Stimulated activated CD4-positive, alpha-beta T cell treated with anti-CD3 and anti-CD28 coated beads, Interleukin-2, amount 100 ng/mL, for 48 hours (primary cell): ENCODE results near the gene NR5A1.

ENCODE experiments used
- DNase-seq, 2 donors: peaks; one replicate each; pipeline ENCODE4 v3.0.0-alpha.2; 2020

Gene NR5A1

DNA sequence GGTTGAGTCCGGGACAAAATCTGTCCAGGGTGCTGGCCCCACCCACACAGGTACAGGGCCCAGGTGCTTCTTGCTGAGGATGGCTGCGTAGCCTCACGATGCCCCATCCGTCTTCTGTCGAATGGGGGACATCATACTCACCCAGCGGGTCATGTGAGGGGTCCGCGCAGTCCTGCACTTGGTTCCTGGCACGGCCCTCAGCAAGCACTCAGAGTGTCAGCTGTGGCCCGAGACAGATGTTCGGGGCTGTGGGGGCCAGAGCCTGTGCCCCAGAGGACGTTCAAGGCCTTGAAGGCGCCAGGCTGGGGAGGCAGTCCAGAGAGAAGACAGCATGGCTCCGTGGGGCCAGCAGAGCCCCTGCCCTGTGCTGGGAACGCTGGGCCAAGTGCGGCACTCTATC is 27.8 kb downstream of the NR5A1 start:
- DNase-seq: no peak

DNA sequence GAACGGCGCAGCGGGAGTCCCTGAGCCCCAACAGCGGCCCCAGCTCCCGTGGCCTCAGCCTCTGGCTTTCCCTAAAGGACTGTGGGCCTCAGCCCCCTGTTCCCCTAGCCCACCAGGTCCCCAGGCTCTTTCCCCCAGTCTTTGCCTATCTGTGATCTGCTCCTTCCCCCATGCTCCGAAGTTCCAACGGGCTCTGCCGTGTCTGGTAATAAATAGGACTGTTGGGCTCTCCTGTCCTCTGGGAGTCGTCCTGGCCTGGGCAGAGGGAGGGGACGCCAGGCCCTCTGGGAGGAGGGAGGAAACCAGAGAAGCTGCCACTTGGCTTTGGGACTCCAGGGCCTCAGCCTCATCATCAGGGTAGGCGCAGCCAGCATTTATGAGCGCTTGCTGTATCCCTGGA is 28.8 kb downstream of the NR5A1 start:
- no peak for DNase-seq

DNA sequence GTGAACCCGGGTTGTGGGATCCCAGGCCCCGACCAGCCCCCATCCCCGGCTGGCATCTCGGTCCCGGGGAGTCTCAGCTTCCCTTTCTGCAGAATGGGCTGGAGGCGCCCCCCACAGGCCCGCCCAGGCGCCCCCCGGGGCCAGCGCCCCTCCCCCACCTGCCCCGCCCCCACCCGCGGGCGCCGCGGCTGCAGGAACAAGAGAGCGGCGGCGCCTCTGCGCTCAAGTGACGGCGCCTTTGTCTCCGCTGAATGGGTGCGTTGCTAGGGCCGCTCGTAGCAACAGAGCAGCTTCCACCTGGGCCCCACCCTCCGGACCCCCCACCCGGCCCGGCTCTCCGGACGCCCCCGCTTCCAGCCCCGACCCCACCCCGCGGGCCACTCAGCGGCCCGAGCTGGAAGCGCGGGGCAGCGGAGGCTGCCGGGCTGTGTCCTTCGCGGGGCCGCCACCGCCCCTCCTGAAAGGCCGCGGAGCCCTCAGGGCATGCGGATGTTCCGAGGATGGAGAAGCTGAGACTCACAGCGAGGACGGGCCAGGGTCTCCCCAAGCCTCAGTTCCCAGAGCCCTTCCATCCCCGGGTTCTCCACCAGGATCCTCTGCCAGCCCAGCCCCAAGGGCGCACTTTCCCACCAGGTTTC is 29.4 kb downstream of the NR5A1 start:
- DNase-seq: no peak

DNA sequence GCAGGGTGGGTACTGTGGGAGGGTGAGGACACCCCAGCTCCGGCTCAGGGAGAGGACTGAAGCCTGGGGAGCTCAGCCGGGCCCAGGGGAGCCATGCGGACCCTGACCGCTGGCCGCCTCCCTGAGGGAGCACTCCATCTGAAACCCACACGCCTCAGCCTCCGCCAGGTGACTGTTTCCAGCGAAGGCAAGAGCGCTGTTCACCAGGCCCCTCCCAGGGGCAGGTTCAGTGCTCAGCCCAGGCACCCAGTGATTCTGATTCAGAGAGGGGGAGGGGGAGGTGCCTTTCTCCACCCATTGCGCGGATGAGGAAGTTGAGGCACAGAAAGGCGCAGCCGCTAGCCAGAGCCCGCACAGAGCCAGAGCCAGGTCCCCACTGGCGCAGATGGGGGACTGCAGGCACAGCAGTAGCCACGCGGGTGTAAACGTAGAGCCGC is 30.0 kb downstream of the NR5A1 start:
- no peak for DNase-seq

DNA sequence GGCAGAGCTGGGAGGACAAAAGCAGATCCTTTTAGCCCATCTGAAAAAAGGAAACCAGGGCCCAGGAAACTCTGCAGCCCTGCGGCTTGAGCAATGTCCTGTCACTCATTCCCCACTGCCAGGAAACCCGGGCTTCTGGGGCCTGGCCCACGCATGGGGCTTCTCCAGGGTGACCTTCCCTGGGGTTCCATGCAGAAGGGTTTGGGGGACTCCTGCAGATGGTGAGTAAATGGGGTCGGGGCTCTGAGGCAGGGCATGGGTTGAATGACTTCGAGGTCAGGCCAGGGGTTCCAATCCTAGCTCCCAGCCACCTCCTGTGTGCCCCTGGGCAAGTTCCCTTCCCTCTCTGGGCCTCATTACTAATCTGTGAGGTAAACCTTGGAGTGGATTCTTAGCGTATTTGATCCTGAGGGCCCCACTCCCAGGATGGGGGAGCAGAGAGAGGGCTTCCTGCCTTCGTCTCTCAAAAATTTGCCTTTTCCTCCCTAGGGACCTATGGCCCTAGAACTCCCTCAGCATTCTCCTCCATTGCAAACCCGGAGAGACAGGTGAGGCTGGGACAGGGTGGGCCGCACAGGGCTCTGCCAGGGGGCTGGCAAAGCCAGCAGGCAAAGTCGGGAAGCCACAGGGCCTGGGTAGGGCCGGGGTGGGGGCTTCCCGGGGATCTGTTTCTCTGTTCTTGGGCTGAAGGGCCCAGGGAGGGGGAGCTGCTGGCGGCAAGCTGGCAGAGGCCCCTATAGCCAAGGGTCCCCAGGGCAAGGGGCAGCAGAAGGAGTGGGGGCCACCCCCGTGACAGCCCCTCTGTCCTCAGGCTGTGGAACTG is 31.1 kb downstream of the NR5A1 start:
- no peak for DNase-seq

DNA sequence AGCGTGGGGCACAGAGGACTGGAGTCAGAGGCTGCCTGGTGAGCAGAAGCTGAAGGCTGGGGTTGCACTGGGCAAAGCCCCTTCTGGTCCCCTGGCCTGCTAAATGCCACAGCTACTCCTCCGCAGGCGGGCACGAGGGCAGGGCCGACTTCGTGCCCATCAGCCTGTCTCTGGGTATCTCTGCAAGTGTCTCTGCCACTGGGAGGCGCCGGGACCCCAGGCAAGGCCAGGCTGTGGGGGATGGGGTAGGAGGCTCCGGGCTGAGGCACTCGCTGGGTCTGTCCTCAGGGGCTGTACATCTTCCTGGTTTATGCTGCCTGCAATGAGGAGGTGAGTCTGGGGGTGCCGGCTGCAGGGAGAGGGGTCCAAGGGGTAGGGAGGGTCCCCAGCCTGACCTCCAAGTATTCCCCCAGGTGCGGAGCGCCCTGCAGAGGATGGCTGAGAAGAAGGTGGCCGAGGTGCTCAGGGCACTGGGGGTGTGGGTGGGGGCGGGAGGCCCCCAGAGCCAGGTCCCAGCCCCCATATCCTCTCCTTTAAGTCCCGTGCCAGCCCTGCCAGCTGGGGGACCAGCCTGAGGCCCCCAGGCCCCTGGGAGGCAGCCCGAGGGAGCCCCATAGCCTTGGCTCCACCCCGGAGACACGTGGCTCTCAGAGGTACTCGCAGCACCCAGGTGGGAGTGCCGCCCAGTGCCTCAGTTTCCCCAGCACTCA is 31.9 kb downstream of the NR5A1 start:
- DNase-seq: no peak

DNA sequence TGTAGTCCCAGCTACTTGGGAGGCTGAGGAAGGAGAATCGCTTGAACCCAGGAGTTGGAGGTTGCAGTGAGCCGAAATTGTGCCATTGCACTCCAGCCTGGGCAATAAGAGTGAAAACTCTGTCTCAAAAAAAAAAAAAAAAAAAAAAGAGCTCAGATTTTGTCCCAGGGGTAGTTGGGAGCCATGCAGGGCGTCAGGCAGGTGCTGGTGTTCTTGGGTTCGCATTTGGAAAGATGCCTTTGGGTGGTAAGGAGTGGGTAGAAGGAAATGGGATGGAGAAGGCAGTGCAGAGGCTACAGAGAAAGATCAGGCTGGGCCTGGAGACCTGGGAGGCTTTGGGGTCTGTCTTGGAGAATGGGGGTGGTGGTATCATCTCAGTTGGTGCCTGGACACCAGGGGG is 33.0 kb downstream of the NR5A1 start:
- DNase-seq: no peak

DNA sequence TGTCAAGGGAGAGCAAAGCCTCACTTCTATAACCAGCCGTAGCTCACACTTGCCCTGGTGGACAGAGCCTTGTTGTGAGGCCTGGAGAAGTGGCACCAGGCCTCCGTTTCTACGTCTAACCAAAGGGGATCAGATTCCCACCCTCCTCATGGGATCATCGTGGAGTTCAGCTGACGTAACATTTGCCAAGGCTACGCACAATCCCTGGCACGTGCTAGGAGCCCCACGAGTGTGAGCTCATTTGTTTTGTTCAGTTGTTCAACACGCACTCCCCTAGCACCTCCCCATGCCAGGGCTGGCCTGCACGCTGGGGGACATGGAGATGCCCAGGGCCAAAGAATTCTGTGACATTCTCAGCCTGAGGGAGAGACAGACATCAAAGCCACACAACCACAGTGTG is 33.9 kb downstream of the NR5A1 start:
- DNase-seq: no peak

DNA sequence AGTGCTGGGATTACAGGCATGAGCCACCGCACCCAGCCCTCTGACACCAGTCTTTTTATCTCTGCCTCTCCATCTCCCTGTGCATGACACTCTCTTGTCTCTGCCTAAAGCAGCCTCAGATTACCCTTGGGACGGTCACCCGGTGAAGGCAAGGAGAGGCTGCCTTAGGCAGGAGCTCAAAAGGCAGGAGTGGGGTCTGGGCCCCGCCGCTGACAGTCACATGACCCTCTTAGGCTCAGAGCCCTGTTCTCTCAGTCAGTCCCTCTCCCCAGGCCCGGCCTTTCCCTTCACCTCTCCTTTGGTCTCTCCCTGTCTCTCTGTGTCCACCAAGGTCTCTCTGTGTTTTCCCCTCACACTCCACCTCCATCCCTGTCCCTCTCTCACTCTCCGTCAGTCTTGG is 34.4 kb downstream of the NR5A1 start:
- no peak for DNase-seq

DNA sequence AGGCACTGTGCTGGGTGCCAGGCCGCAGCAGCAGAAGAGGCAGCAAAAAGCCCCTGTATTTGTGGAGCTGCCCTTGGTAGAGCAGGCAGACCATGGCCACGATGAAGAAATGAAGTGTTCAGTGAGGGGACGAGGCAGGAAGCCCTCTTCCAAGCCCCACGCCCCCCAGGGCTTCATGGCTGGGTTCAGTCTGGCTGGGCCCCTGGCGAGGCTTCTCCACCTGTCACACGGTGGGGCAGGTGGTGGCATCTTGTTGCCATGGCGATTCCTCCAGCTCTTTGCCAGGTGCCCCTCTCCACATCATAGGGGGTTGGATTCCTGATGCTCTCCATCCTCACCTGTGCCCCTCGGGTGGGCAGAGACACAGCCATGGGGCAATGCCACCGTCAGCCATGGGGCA is 35.4 kb downstream of the NR5A1 start:
- no peak for DNase-seq

DNA sequence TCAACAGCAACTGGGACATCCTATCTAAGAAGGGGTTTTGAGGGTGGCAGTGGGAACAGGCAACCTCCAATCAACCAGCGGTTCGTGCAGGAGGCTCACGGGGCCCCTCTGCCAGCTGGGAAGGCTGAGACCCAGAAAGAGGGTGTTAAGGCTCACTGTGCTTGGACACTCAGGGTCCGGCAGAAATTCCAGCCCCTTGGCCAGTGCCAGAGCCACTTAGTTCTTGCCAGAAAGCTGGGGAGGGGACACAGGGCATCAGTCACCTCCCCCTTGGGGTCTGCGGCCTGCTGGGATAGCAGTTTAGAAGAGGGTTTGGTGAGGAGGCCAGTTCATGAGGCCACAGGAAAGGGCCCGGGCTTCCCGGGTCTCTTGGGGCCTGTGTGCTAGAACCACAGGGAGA is 36.5 kb downstream of the NR5A1 start:
- no peak for DNase-seq

DNA sequence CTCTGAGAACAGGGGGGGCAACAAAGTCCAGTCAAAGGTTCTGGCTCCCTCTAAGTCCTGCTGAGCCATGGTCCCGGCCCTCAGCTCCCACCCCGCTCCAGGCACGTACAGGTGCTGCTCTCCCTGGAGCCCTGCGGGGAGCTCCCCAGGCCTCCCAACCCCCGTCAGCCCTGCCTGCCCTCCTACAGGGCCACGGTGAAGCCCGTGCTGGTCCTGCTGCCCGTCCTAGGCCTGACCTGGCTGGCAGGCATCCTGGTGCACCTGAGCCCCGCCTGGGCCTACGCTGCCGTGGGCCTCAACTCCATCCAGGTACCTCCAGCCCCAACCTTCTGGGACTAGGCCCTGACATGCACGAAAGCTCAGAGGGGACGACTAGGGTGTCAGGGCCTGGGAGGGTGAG is 36.9 kb downstream of the NR5A1 start:
- no peak for DNase-seq

DNA sequence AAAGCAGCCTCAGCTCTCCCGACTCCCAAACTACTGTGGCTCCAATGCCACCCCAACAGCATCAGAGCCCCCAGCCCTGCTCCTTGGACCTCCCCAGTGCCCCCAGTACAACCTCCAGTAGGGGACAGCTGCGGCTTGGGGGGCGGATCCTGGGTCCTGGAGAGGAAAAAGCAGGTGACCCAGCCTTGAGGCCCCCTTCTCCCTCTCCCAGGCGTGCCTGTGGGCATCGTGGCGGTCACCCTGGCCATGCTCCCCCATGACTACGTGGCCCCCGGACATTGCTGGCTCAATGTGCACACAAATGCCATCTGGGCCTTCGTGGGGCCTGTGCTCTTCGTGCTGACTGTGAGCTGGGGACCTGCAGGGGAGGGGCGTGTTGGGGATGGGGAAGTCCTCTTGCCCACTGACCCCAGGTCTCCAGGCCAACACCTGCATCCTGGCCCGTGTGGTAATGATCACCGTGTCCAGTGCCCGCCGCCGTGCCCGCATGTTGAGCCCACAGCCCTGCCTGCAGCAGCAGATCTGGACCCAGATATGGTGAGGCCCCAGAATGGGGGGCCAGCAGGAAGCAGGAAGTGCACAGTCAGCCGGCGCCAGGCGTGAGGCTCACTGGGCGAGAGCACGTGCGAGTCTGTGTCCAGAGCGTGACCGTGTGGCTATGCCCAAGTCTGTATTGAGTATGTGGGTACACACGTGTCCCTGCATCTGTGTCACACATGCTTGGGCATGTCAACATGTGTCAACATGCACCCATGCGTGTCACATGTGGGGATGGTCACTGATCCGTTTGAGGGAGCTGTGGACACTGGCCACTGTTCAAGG is 38.0 kb downstream of the NR5A1 start:
- no peak for DNase-seq

DNA sequence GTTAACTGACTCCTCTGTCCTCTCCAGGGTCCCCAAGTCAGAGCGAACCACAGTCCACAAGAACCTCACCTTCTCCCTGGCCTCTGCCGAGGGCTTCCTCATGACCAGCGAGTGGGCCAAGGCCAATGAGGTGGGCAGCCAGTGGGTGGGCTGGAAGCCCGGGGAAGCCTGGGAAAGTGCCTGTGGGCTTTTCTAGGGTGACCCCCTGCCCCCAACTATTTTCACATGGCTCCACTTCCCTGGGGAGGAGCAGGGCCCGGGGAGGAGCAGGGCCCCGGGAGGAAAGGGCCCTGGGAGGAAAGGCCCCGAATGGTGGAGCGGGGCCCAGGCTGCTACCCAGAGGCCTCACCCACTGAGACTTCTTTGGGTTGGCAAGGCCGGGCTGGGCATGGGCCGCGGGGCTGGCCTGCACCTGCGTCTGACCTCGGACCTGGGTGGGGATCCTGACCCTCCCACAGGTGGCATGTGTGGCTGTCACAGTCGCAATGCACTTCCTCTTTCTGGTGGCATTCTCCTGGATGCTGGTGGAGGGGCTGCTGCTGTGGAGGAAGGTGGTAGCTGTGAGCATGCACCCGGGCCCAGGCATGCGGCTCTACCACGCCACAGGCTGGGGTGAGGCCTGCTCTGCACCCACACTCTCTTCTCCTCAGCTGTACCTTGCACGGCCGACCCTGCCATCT is 39.0 kb downstream of the NR5A1 start:
- DNase-seq: no peak

DNA sequence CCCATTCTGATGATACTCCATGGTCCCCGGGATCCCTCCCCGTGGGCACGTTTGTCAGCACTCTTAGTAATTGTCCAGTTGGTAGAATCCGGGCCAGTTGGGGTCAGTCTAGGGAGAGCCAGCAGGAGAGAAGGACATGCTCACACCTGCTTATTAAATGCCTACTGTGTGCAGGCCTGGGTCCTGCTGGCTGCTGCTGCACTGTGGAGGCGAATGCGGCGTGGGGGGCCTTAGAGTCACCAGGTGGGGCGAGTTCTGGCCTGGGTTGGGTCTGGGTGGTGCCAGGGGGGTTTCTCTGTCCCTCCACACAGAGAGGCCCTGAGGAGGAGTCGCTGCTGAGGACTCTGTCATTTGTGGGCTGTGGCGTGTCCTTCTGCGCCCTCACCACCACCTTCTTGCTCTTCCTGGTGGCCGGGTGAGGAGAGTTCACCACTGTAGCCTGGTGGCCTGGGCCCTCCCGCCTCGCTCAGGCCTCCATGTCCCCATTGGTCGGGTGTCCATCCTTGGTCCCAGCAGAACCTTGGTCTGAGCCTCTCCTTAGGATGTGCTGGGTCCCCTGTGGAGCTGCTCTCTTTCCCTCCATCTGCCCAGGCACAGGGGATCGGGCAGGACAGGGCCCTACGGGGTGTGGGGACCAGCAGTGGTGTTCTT is 39.7 kb downstream of the NR5A1 start:
- no peak for DNase-seq

DNA sequence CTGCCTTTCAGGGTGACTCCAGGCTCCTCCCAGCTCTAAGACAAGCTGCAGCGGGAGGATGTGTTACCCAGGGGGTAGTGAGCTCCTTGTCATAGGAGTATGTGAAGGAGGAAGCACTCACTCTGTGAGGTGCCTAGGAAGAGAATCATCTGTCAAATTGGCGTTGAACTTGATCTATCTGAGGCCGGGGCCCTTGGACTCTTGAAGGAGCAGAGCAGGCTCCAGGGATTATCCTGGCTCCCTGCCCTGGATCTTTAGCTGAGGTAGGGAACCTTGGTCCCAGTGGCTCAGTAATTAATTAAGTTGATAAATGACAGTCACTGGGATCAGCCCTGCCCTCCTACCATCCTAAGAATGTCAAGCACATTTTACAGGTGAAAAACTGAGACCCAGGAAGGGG is 41.5 kb downstream of the NR5A1 start:
- no peak for DNase-seq

DNA sequence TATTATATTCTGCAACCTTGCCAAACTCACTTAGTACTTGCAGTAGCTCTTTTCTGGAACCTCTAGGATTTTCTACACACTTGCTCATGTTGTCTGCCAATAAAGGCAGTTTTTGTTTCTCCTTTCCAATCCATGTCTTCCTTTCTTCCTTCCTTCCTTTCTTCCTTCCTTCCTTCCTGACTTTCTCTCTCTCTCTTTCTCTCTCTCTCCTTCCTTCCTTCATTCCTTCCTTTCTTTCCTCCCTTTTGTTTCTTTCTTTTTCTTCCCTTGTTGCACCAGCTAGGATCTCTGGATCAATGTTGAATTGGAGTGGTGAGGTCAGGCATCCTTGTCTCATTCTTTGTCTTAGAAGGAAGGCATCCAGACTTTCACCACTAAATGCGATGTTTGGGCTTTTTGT is 44.5 kb downstream of the NR5A1 start:
- DNase-seq: no peak

DNA sequence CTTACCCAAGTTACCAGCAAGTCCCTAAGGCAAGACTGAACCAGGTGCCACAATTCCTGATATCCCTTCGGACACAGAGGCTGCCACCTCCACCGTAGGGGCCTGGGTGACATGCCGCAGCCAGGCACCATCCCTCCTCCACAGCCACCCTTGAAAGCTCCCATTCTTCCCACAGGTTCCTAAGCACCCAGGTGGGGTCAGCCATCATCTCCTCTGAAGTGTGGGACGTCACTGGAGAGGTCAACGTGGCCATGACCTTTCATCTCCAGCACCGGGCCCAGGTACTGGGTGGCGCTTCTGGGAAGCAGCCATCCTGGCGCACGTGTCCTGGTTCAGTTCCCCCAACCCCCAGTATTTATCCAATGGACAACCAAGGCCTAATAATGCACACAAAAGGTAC is 48.8 kb downstream of the NR5A1 start:
- no peak for DNase-seq

DNA sequence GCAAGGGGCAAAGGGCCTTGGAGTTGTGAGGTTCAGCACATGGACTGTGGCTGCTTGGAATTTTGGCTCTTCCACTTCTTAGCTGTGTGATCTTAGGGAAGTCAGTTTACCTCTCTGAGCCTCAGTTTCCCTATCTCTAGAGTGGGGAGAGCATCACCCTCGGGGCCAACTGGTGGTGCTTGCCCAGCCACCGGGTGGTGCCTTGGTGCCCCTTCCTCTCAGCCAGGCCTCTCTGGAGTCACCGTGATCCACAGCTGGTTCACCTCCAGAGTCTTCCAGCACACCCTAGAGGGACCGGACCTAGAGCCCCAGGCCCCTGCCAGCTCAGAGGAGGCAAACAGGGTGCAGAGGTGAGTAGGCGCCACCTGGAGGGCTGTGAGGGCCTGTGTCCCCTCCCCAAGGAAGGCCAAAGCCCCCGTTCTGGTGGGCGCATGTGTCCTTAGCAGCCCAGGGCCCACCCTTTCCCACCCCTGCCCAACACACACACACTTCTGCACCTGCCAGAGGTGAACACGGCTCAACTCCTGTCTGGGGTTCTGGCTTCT is 49.2 kb downstream of the NR5A1 start:
- DNase-seq: no peak

DNA sequence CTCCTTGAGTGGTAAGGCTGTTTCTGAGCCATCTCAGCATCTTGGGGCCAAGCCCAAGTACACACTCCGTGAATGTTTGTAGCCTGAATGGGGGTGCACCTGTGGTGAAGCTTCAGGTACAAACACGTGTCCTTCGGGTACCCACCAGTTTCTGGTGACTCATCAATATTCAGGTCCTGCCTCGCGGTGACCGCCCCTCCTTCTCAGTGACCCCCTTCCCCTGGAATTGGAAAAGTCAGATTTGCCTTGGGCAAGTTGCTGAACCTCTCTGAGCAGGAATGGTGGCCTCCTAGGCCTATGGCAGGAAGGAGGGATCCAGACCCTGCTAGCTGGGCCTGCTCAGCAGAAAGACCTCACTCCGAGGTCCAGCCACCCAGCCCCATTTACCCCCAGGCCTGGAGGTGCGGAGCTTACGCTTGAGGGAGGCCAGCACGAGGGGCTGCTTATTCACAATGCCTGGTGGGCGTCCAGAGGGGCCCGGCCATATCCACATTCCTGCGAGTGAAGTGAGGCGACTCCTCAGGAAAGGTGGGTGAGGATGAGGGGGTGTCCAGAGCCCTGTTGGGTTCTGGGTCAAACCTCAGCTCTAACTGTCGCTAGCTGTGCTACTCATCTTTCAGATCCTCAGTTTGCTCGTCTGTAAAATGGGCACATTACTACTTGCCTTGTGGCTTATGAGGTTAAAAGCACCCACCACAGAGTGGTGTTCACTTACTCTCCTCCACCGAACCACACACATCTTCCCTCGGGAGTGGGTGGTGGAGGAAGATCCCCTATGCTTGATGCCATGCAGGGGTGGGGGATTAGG is 49.9 kb downstream of the NR5A1 start:
- DNase-seq: no peak
